Hepatocyte (in vitro differentiated cells): ENCODE measurements around the gene YPEL1.

ENCODE experiments used
- EZH2 ChIP-seq: fragments of 200-600 bp; sonication (generic); IDR thresholded peaks from 2 replicates; pipeline ENCODE4 v1.6.1; 2016; ENCODE audit warnings: antibody characterized with exemption, mild to moderate bottlenecking, borderline replicate concordance
- TF ChIP-seq, protein P1 (sequence below): fragments of 200-600 bp; sonication (generic); IDR thresholded peaks from 2 replicates; pipeline ENCODE4 v1.5.1; 2016; ENCODE audit warnings: antibody characterized with exemption, mild to moderate bottlenecking; ENCODE audit not compliant: poor library complexity

DNA sequence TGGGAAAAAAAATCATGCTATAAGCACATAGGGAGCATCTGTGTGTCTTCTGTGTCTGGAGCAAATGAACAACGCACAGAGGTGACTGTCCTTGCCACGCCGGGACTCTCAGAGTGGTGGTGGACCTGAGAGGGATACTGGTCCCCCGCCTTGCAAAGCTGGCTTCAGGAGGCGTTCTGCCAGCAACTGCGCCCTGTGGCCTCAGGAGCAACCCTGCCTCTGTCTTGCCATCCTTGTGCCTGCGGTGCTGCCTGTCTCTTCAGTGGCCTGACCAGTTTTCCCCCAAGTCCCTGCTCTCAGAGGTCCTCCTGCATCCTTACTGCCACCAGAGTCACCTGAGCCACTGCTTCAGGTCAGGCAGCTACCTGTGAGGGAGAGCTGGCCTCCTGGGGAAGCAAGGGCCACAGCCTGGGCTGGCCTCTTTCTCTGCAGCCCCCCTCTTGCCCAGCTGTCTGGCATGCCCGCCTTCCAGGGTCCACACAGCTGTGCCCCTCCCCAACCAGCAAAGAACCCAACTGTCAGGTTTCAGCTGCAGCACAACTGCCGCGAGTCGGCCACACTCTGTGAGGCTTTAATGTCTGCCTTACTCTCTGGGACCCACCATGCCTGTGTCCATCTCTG is 30.4 kb upstream of the YPEL1 start:
- TF ChIP-seq, protein P1, sequence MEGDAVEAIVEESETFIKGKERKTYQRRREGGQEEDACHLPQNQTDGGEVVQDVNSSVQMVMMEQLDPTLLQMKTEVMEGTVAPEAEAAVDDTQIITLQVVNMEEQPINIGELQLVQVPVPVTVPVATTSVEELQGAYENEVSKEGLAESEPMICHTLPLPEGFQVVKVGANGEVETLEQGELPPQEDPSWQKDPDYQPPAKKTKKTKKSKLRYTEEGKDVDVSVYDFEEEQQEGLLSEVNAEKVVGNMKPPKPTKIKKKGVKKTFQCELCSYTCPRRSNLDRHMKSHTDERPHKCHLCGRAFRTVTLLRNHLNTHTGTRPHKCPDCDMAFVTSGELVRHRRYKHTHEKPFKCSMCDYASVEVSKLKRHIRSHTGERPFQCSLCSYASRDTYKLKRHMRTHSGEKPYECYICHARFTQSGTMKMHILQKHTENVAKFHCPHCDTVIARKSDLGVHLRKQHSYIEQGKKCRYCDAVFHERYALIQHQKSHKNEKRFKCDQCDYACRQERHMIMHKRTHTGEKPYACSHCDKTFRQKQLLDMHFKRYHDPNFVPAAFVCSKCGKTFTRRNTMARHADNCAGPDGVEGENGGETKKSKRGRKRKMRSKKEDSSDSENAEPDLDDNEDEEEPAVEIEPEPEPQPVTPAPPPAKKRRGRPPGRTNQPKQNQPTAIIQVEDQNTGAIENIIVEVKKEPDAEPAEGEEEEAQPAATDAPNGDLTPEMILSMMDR, result no peak
- no peak for TF ChIP-seq EZH2
